ENCODE measurements around the gene HOXA3. TPM values are rescaled to one million over a fixed set of nuclear protein-coding genes. Genes with fewer than 3 reads are reported as not detected.
A peak's percentile ranks its signal among the peaks of the same experiment; 100 is the strongest.

HOXA3 gene
- total and polyA plus RNA-seq, 10 donors: 0.51 to 6.1 (median 1.7) TPM

DNA sequence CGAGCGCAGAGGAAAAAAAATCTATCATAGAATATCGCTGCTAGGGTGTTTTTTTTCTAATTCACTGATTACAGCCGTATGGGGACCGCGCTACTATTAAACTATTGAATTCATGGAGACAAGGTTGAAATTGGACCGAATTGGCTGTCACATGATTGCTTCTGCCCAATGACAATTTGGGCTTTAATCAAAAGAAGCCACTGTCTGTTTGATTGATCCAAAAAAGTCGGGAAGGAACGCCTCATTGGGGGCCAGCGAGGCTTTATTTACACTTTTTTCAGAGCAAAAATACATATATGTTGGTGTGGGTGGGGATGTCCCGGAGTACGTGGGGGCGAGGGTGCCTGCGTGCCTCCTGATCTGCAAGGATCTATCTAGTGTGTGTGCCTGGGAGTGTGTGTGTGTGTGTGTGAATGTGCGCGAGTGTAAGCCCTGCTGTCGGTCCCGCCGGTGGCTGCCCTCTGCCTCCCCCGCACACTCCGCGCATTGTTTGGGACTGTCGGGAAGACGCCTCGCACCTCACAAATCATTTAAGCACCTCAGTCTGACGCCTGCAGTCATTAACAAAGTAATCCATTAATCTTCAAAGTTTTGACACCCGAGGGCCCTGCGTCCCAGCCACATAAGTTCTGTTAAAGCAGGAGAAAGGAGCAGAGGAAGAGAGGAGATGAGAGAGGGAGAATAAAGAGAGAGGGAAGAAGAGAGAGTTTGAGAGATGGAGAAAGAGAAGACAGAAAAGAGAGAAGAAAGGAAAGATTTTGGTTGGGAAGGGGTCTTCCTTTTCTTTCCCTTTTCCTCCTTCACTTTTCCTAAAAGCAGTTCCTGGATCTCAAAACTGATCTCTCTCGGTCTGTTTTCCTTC lies 49.6 kb downstream of the HOXA3 start, which contains the start of gene HOXA2:
Gene HOXA2 (minus strand): TSS at position 103 of the 862 bp plus-strand sequence. CDS start 183 bp downstream, outside the sequence.
- peaks cover 0 to 29% (median 0%) of the 10 kb centered on the region in 6 donors for H3K36me3 ChIP-seq
- peaks cover 0 to 86% (median 19%) of the 10 kb centered on the region in 7 donors for H3K27me3 ChIP-seq (replicated peaks in 1 of 7)
- peak within 1 kb of the TSS; percentile 35 to 93 (median 78) for H3K27ac ChIP-seq
- H3K4me3 ChIP-seq: peak within 1 kb of the TSS in 7 of 8 donors; percentile 20 to 65 (median 29)
- H3K9me3 ChIP-seq: no peaks in the 10 kb centered on the region
- TF ChIP-seq, protein P1, sequence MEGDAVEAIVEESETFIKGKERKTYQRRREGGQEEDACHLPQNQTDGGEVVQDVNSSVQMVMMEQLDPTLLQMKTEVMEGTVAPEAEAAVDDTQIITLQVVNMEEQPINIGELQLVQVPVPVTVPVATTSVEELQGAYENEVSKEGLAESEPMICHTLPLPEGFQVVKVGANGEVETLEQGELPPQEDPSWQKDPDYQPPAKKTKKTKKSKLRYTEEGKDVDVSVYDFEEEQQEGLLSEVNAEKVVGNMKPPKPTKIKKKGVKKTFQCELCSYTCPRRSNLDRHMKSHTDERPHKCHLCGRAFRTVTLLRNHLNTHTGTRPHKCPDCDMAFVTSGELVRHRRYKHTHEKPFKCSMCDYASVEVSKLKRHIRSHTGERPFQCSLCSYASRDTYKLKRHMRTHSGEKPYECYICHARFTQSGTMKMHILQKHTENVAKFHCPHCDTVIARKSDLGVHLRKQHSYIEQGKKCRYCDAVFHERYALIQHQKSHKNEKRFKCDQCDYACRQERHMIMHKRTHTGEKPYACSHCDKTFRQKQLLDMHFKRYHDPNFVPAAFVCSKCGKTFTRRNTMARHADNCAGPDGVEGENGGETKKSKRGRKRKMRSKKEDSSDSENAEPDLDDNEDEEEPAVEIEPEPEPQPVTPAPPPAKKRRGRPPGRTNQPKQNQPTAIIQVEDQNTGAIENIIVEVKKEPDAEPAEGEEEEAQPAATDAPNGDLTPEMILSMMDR (IDR thresholded peaks at IDR 0.05 in 8 of 11, conservative IDR thresholded peaks at IDR 0.05 in 3 of 11): no peak
- TF ChIP-seq POLR2A (IDR thresholded peaks at IDR 0.05) (peak in 1 of 3 donors; percentile 40), POLR2AphosphoS5 (IDR thresholded peaks at IDR 0.05) (peak in 2 of 3 donors; percentile 48 to 69)
- WGBS, 5 donors: 20 to 21% (median 21%) methylated on average over 29 of the region's 29 CpGs
- intact Hi-C loops (cut with DNase I; ENCODE audit: low total_unique reads): no loop called here
- no peak for DNase-seq
- peaks cover 12 to 96% (median 50%) of the 10 kb centered on the region in 6 donors for H3K4me1 ChIP-seq

DNA sequence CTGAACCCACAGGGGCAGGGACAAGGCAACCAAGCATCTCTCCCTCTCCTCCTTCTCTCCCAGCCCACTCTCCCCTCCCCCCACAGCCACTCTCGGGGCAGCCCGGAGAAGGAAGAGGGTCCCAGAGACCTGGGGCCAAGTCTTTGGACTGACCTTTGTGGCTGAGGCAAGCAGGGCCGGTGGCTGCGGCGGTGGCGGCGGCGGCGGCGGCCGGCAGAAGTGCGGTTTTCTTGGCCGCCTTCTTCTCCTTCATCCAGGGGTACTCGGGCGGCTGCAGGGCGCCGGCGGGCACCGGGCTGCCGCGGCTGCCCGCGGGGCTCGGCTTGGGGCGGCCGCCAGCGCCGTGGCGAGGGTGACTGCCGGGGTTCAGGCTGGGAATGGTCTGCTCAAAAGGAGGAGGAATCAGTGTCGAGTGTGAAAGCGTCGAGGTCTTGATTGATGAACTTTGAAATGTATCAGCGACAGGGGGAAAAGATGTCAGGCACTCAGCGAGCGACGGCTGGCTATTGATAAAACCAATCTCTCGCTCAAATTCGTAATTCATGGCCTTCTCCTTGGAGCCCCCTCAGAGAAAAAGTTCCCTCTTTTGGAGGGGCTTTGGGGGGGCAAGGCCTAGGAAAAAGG lies 50.3 kb downstream of the HOXA3 start:
- intact Hi-C loops (cut with DNase I; ENCODE audit: low total_unique reads): no loop called here
- no peaks in the 10 kb centered on the region for H3K9me3 ChIP-seq
- peaks cover 19 to 99% (median 58%) of the 10 kb centered on the region in 6 donors for H3K4me1 ChIP-seq
- 4 to 27% (median 14%) methylated on average over 24 to 39 of the region's 39 CpGs for WGBS, 5 donors
- peak overlapping the region in 7 of 8 donors; percentile 20 to 65 (median 29) for H3K4me3 ChIP-seq
- H3K27ac ChIP-seq: peak overlapping the region; percentile 7 to 93 (median 78)
- no peak for DNase-seq
- peak in 2 of 3 donors; percentile 9 to 38 for TF ChIP-seq POLR2AphosphoS5 (IDR thresholded peaks at IDR 0.05)
- TF ChIP-seq, protein P1 (IDR thresholded peaks at IDR 0.05 in 8 of 11, conservative IDR thresholded peaks at IDR 0.05 in 3 of 11): no peak
- H3K36me3 ChIP-seq: peaks cover 0 to 29% (median 0%) of the 10 kb centered on the region in 6 donors
- peaks cover 0 to 93% (median 19%) of the 10 kb centered on the region in 7 donors for H3K27me3 ChIP-seq (replicated peaks in 1 of 7)

DNA sequence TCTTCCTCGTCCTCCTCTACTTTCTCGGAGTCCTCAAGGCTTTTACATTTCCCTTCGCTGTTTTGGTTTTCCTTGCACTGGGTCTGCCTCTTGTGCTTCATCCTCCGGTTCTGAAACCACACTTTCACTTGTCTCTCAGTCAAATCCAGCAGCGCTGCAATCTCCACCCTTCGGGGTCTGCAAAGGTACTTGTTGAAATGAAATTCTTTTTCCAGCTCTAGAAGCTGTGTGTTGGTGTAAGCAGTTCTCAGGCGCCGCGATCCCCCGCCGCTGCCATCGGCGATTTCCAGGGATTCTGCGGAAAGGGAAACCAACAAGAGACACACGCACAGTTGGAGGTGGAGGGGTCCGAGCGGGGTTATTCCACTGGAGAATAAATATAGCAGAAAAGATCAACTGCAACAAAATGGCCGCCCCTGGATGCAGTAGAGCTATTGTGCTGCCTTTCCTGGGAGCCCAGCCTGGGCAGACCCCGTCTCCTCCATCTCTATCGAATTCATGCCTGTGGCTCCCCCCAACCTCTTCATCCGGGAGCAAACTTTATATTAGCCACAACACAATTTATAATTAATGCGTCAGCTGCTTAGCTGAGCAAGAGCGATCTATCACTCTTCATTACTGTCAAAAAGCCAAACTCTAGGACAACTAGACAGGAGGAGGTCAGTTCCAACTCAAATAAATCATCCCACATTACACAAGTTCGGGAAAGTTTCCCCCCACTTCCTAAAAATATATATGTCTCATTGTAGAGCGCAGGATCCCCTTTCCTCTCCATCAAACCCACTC lies 51.0 kb downstream of the HOXA3 start:
- intact Hi-C loops (cut with DNase I; ENCODE audit: low total_unique reads): no loop called here
- Histone ChIP-seq H3K27me3 (replicated peaks in 1 of 7) (peaks cover 0 to 98% (median 19%) of the 10 kb centered on the region in 7 donors), H3K4me3 (peak overlapping the region in 7 of 8 donors; percentile 20 to 65 (median 29)), H3K27ac (peak overlapping the region; percentile 7 to 93 (median 78)), H3K9me3 (no peaks in the 10 kb centered on the region), H3K4me1 (peaks cover 19 to 97% (median 60%) of the 10 kb centered on the region in 6 donors), H3K36me3 (peaks cover 0 to 29% (median 0%) of the 10 kb centered on the region in 6 donors)
- DNase-seq: no peak
- TF ChIP-seq, protein P1 (IDR thresholded peaks at IDR 0.05 in 8 of 11, conservative IDR thresholded peaks at IDR 0.05 in 3 of 11): no peak
- peak in 1 of 3 donors; percentile 56 for TF ChIP-seq POLR2AphosphoS5 (IDR thresholded peaks at IDR 0.05)
- 64 to 85% (median 70%) methylated on average over 25 of the region's 25 CpGs for WGBS, 5 donors

Measured in spleen (tissue), 11 donors.